Inferior parietal cortex (tissue), 1 donor: ENCODE data around the gene FUT3.

Experiments used
- DNase-seq: peaks from one replicate; pipeline ENCODE4 v3.0.0-alpha.2; 2016; ENCODE audit errors: extremely low spot score

FUT3 gene

DNA sequence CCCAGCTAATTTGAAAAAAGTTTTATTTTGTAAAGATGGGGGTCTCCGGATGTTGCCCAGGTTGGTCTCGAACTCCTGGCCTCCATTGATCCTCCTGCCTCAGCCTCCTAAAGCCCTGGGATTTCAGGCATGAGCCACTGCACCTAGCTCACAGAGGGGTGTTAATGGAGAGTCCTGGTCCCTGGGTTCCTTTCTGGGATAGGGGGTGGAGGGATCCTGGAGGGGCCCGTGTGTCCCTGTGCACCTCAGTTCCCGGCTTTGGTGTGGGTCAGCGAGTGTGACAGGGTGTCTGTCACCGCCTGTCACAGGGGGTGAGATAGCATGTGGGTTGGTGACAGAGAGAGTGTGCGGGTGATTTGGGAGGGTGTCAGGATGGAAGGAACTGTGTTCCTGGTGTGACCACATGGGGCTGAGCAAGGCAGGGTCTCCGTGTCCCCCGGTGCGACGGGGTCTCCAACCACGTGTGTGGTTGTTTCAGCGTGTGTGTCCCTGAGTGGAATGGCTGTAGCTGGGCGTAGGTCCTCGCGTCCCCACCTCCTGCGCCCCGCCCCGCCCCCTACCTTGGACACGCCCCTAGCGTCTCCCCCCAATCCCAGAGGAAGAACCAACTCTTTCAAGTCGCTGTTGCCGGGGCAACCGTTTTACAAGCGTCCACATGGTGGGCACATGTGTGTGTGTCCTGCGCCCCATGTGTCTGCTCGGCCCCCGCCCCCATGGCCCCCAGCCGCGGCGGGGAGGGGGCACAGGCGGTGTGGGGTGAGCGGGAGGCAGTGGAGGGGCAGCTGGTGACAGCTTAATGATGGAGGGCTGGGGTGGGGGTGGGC is 49.2 kb downstream of the FUT3 start:
- DNase-seq, result no peak

DNA sequence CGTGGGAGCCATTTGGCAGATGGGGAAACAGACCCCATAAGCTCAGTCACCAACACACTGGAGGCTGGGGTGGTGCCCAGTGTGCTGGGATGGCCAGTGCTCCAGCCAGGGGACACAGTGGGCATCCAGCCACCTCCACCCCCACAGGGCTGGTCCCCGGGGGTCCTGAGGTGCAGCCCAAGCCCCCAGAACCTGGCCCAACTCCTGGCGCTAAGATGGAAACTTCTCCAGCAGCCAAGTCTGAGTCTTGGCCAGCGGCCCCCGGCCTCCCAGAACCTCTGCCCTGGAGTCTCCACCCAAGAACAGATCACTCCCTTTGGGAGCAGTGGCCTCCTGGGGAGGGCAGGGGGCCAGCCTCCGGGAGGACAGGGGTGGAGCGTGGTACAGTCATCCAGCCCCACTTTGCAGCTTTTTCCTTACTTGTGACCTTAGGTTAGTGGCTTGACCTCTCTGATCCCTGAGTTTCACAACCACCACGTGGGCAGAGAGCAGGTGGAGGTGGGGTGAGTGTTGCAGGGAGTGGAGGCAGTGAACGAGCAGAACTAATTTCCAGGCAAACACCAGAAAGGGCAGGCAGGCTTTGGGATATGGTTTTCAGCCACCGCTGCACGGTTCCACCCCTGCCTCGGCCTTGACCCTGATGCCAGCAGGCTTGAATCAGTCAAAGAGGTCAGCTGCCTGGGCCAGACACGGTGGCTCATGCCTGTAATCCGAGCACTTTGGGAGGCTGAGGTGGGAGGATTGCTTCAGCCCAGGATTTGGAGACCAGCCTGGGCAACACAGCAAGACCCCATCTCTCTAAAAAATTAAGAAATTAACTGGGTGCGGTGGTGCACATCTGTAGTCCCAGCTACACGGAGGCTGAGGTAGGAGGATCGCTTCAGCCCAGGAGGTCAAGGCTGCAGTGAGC is 50.6 kb downstream of the FUT3 start:
- DNase-seq, result no peak

DNA sequence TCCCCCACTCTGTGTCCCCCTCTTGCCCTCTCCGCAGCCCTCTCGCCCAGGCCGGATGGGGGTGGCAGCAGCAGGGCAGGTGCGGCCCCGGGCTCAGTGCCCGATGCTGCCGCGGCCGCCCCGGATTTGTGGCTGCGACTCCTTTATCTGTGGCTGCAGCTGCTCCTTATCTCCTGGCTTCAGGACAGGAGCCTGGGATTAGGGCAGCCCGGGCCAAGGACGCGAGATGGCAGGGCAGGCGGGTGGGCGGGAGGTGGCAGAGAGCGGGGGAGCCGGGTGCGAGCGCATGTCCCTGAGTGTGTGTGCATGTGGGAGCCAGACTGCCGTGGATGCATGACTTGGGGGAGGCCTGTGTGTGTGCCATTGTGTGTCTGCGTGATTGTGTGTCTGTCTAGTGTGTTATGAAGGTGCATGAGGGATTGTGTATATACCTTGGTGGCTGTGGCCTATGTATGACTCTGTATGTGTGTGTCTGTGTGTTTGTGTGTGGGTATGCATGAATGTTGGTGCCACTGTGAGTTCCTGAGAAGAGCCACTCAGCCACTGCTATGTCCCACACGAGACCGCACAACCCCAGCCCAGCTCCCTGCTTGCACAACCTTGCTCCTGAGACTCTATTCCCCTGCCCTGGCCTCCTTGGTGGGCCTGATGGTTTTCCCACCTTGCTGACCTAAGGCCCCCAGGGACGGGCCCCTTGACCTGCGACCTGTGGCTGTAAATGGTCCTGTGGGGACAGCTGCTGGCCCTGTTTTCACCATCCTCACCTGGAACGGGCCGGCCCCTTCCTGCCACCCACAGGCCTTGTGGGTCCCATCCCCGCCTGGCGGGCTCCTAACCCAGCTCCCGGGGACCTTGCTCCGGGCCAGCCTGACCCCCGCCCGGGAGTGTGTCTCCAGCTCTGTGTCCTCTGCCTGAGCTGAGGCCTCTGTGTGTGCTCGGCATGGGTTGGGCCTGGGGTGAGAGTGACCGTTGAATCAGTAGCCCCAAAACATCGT is 51.7 kb downstream of the FUT3 start:
- no peak for DNase-seq

DNA sequence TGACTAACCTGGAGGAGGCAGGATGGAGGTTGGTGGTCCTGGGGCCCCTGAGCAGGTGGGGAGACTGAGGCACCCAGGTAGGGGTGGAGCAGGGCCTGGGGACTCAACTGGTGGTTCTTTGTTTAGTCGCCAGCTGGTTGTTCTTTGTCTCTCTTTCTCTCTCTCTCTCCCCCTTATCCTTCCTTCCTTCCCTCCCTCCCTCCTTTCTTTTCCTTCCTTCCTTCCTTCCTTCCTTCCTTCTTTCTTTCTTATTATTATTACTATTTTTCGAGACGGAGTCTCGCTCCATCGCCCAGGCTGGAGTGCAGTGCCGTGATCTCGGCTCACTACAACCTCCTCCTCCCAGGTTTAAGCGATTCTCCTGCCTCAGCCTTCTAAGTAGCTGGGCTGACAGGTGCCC is 53.0 kb downstream of the FUT3 start:
- no peak for DNase-seq

DNA sequence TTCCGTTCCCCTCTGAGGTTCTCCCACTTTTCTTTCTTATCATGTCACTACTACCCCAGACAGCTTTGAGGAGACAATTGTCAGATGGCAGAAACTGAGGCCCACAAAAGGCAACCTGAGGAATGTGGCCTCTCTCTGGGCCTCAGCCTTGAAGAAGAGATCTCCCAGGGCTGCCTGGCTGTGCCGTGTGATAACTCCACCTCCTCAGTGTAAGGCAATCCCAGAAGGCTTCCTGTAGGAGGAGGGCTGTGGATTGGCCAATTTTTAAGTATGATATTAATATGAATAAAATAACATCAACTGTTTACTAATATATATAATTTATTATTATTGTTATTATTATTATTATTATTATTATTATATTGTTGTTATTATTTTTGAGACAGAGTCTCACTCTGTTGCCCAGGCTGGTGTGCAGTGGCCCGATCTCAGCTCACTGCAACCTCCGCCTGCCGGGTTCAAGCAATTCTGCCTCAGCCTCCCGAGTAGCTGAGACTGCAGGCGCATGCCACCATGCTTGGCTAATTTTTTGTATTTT is 55.8 kb downstream of the FUT3 start:
- no peak for DNase-seq

DNA sequence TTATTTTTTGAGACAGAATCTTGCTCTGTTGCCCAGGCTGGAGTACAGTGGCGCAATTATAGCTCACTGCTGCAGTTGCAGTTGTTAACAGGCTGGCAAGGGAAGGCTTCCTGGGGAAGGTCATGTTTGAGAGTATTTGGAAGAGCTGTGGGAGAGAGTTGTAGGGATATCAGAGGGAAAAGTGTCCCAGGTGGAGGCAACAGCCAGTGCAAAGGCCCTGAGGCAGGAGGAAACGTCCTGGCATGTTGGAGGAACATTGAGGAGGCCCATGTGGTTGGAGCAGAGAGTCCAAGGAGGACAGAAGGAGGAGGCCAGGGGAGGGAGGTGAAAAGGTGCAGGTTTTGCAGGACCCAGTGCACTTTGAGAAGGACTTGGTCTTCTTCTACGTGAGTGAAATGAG is 58.1 kb downstream of the FUT3 start:
- DNase-seq, result no peak
